HepG2 (cell line): ENCODE results near the gene CD276. TPM values are rescaled to one million over a fixed set of nuclear protein-coding genes. Genes with fewer than 3 reads are reported as not detected.

Experiments
- ATAC-seq: fragments of 200-7000 bp; cut with Tn5 transposase; 3 replicates; pipeline ENCODE4 v1.9.1; 2020; ENCODE audit warnings: mild to moderate bottlenecking, moderate library complexity
- BruUV-seq: library from RNA; stranded (reverse); fragments of 400-500 nt; replicated peaks from 2 replicates; lab custom pipeline; 2021; lab: Mats Ljungman, UMichigan
- CTCF ChIA-PET: fragments of 300-600 bp; formaldehyde crosslinking; extraction: SDS; loops from one replicate; lab custom pipeline; 2021; ENCODE audit warnings: low total read pairs, inconsistent platforms, low intra/inter-chr PET ratio; lab: Yijun Ruan, JAX
- POLR2A ChIA-PET: fragments of 350-600 bp; sonication (Branson Sonifier 250); formaldehyde crosslinking; loops from one replicate; lab custom pipeline; 2020; ENCODE audit warnings: antibody characterized with exemption, inconsistent platforms; lab: Yijun Ruan, JAX
- DNase-seq: peaks from one replicate; pipeline ENCODE4 v3.0.0-alpha.2; 2015; ENCODE audit warnings: low spot score
- FAIRE-seq: peaks from 3 replicates; lab custom pipeline; 2011; peaks lifted over from hg19 to GRCh38; lab: Jason Lieb, UNC
- H2AFZ ChIP-seq: one replicate; pipeline ENCODE4 v1.6.1; 2011; ENCODE audit warnings: low read length, inconsistent platforms
- H3K27ac ChIP-seq: fragments of 300-600 bp; 3 replicates; pipeline ENCODE4 v1.8.0; 2011; ENCODE audit warnings: mixed run types, mild to moderate bottlenecking, mixed read lengths, low read length, inconsistent platforms; ENCODE audit not compliant: insufficient read depth; ENCODE audit errors: extremely low read length
- H3K27me3 ChIP-seq, 2 experiments: fragments of 200-600 bp in 1 of 2; 2 replicates in 1 of 2; 3 replicates in 1 of 2; pipeline versions ENCODE4 v1.6.0 to v1.8.0; 2011; ENCODE audit warnings: low read length in 2 of 2, mild to moderate bottlenecking in 2 of 2, moderate library complexity in 2 of 2, inconsistent platforms in 1 of 2; ENCODE audit not compliant: insufficient read depth in 2 of 2, control insufficient read depth in 1 of 2
- H3K36me3 ChIP-seq, 2 experiments: fragments of 200-600 bp in 1 of 2; replicated peaks in 1 of 2; 2 replicates in 1 of 2; 3 replicates in 1 of 2; pipeline versions ENCODE4 v1.5.1 to v1.8.0; 2011; ENCODE audit warnings: low read length in 2 of 2, inconsistent platforms in 1 of 2; ENCODE audit not compliant: insufficient read depth in 2 of 2, control insufficient read depth in 1 of 2
- H3K4me1 ChIP-seq: 2 replicates; pipeline ENCODE4 v1.5.1; 2012; ENCODE audit warnings: low read length, inconsistent platforms; ENCODE audit not compliant: insufficient read depth
- H3K4me2 ChIP-seq: 2 replicates; pipeline ENCODE4 v1.6.0; 2011; ENCODE audit warnings: low read depth, low read length, inconsistent platforms
- H3K4me3 ChIP-seq, 3 experiments: fragments of 200-600 bp in 1 of 3; sonication (generic), shearing (Covaris generic) in 1 of 3; replicated peaks in 1 of 3; 2 replicates each; pipeline ENCODE4 v1.5.1; 2011 to 2016; ENCODE audit warnings: low read length in 3 of 3, inconsistent platforms in 2 of 3, low read depth in 2 of 3, mild to moderate bottlenecking in 2 of 3, control low read depth in 1 of 3, mixed read lengths in 1 of 3; ENCODE audit not compliant: insufficient read depth in 1 of 3
- H3K79me2 ChIP-seq: one replicate; pipeline ENCODE4 v1.6.1; 2011; ENCODE audit warnings: low read length, inconsistent platforms; ENCODE audit not compliant: insufficient read depth
- H3K9ac ChIP-seq: 2 replicates; pipeline ENCODE4 v1.6.0; 2011; ENCODE audit warnings: mild to moderate bottlenecking, low read depth, low read length, inconsistent platforms; ENCODE audit not compliant: insufficient read depth
- H3K9me3 ChIP-seq: 2 replicates; pipeline ENCODE4 v1.5.1; 2012; ENCODE audit warnings: mild to moderate bottlenecking, low read length
- H4K20me1 ChIP-seq: 2 replicates; pipeline ENCODE4 v1.6.0; 2011; ENCODE audit warnings: inconsistent platforms, mild to moderate bottlenecking, low read length, moderate library complexity; ENCODE audit not compliant: insufficient read depth
- HNRNPL ChIP-seq: fragments of 200-400 bp; formaldehyde crosslinking; IDR thresholded peaks from 2 replicates; pipeline ENCODE4 v1.6.1; 2017; ENCODE audit warnings: mild to moderate bottlenecking, low read depth, low read length
- MAFF ChIP-seq: IDR thresholded peaks from 2 replicates; pipeline ENCODE4 v1.6.1; 2011; ENCODE audit warnings: low read depth, low read length, improper control_type of control experiment
- MAFK ChIP-seq, 2 experiments: IDR thresholded peaks in 1 of 2; conservative IDR thresholded peaks in 1 of 2; 2 replicates each; pipeline ENCODE4 v1.6.1; 2011; ENCODE audit warnings: improper control_type of control experiment in 2 of 2, low read length in 2 of 2
- MIXL1 ChIP-seq: IDR thresholded peaks from 2 replicates; pipeline ENCODE4 v1.6.1; 2016
- NFE2L2 ChIP-seq: fragments of 150-350 bp; IDR thresholded peaks from 2 replicates; pipeline ENCODE4 v1.6.1; 2014; ENCODE audit warnings: low read length
- RBAK ChIP-seq: sonication (generic); formaldehyde crosslinking; IDR thresholded peaks from 2 replicates; pipeline ENCODE4 v1.5.1; 2020; ENCODE audit warnings: mild to moderate bottlenecking, missing genetic modification reagents
- RELA ChIP-seq: sonication (generic); formaldehyde crosslinking; IDR thresholded peaks from 2 replicates; pipeline ENCODE4 v1.4.0; 2020; ENCODE audit warnings: missing genetic modification reagents
- ZNF335 ChIP-seq: sonication (generic); formaldehyde crosslinking; IDR thresholded peaks from 2 replicates; pipeline ENCODE4 v1.4.0; 2020; ENCODE audit warnings: missing genetic modification reagents
- WGBS: methylation state at CpG from one replicate; pipeline ENCODE4 v1.1.6; 2017; ENCODE audit warnings: low lambda C conversion rate; 5-methylcytosine and 5-hydroxymethylcytosine counted together
- in situ Hi-C: cut with HindIII; loops from 2 replicates; pipeline ENCODE4 v1.10.0; 2017; ENCODE audit warnings: low pct_unique_long_range_greater_than_20kb; ENCODE audit not compliant: extremely low pct_ligation_motif_present
- intact Hi-C: fragments of 100-400 bp; cut with micrococcal nuclease; formaldehyde crosslinking; loops from one replicate; pipeline ENCODE4 v1.10.0; 2022; ENCODE audit not compliant: unreplicated experiment
- polyA plus RNA-seq, 8 experiments: library from polyadenylated mRNA; depleted of rRNA in 3 of 8; stranded (reverse) in 7 of 8; unstranded in 1 of 8; fragments of >200 nt; fragmentation: Illumina TruSeq in 4 of 8; extraction: Trizol in 4 of 8; gene quantifications; 2 replicates each; pipeline versions ENCODE4 v1.2.1 to v1.2.3, GENCODE V29; 2011 to 2016; ENCODE audit warnings: low read depth in 4 of 8, missing spikeins in 1 of 8, mixed read lengths in 1 of 8; ENCODE audit not compliant: insufficient read depth in 1 of 8
- total RNA-seq, 5 experiments: library from RNA; depleted of rRNA; stranded (reverse); fragments of >200 nt; fragmentation: Illumina TruSeq; extraction: Trizol; gene quantifications; 2 replicates each; pipeline ENCODE4 v1.2.3, GENCODE V29; 2016; ENCODE audit warnings: low read depth in 1 of 5
- TF ChIP-seq, protein P1 (sequence below): sonication (generic); formaldehyde crosslinking; IDR thresholded peaks from 2 replicates; pipeline ENCODE4 v1.8.0; 2022; ENCODE audit warnings: missing genetic modification reagents, mild to moderate bottlenecking, moderate library complexity, borderline replicate concordance
- TF ChIP-seq, protein P2 (sequence below): sonication (generic); formaldehyde crosslinking; IDR thresholded peaks from 2 replicates; pipeline ENCODE4 v1.5.1; 2020; ENCODE audit warnings: missing genetic modification reagents, mild to moderate bottlenecking, borderline replicate concordance

CD276 gene
- total and polyA plus RNA-seq, 2 of the 13 experiments (the other 11 are each of a cell fraction or from before 2014, with no cell fraction given) = 24.6 to 55.2 TPM

DNA sequence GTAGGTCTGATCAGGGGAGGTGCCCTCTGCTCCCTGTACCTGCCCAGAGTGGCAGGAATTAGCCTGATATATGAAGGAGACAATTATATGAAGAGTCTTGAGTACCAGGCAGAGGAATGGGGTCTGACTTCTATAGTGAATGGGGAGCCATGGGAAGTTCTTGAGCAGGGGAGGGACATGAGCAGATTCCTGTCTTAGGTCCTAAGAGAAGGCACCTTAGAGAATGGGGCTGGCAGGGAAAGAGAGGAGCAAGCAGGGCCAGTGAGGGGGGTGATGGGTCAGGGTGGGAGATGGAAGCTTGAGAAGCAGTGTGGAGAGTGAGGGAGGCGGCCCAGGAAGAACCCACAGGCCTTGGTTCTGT, 12.4 kb downstream of the CD276 start (continued):
- TF ChIP-seq, protein P1, sequence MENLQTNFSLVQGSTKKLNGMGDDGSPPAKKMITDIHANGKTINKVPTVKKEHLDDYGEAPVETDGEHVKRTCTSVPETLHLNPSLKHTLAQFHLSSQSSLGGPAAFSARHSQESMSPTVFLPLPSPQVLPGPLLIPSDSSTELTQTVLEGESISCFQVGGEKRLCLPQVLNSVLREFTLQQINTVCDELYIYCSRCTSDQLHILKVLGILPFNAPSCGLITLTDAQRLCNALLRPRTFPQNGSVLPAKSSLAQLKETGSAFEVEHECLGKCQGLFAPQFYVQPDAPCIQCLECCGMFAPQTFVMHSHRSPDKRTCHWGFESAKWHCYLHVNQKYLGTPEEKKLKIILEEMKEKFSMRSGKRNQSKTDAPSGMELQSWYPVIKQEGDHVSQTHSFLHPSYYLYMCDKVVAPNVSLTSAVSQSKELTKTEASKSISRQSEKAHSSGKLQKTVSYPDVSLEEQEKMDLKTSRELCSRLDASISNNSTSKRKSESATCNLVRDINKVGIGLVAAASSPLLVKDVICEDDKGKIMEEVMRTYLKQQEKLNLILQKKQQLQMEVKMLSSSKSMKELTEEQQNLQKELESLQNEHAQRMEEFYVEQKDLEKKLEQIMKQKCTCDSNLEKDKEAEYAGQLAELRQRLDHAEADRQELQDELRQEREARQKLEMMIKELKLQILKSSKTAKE (CRISPR knock-in tag) = no peak
- TF ChIP-seq MIXL1 (no peak), ZNF335 (CRISPR knock-in tag) (no peak), NFE2L2 (no peak), HNRNPL (no peak), RBAK (no peak)
- TF ChIP-seq, protein P2, sequence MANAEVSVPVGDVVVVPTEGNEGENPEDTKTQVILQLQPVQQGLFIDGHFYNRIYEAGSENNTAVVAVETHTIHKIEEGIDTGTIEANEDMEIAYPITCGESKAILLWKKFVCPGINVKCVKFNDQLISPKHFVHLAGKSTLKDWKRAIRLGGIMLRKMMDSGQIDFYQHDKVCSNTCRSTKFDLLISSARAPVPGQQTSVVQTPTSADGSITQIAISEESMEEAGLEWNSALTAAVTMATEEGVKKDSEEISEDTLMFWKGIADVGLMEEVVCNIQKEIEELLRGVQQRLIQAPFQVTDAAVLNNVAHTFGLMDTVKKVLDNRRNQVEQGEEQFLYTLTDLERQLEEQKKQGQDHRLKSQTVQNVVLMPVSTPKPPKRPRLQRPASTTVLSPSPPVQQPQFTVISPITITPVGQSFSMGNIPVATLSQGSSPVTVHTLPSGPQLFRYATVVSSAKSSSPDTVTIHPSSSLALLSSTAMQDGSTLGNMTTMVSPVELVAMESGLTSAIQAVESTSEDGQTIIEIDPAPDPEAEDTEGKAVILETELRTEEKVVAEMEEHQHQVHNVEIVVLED (CRISPR knock-in tag) = no peak

DNA sequence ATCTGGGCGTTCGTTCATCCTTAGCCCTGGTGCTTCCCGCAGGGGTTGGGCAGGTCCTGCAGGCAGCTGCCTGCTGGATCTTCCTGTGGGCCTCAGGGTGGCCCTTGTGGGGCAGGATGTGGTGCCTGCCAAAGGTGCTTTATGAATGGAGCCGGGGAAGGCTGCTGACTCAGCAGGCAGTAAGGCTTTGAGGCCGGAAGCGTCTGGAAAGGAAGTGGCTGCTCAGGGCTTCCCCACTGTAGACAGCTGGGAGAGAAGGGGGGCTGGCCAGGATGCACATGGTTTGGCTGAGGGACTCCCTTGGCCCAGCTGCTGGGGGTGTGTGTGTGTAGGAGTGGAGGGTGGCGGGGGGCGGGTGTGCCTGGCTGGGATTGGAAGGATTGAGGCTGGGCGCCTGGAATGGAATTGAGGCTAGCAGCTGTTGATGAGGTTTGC, 12.9 kb downstream of the CD276 start:
- FAIRE-seq = no peak
- no peak for DNase-seq
- no TSS peak for BruUV-seq
- H3K36me3 ChIP-seq = peaks cover 3 to 9% of the 10 kb centered on the region in 2 experiments; a peak in 3 of 5 replicates
- no peak overlapping the region for H2AFZ ChIP-seq
- TF ChIP-seq MAFK (conservative IDR thresholded peaks at IDR 0.05 in 1 of 2, IDR thresholded peaks at IDR 0.05 in 1 of 2; ENCODE audit: low read length in 2 of 2) = peak; percentile 81 to 90
- TF ChIP-seq MAFF = peak; percentile 81
- no peak for TF ChIP-seq RELA
- H3K27ac ChIP-seq = no peak overlapping the region
- in situ Hi-C loops = loop anchor here (5.0 kb wide), 1 partner anchor 135 kb away; no protein-coding TSS in a partner anchor
- no peak overlapping the region for H3K4me3 ChIP-seq
- 93% methylated on average over 9 of the region's 9 CpGs for WGBS
- ChIA-PET POLR2A (no interaction called here), CTCF (no interaction called here)
- H3K79me2 ChIP-seq = peaks cover 29% of the 10 kb centered on the region
- no peak for ATAC-seq
- no peak overlapping the region for H3K4me2 ChIP-seq
- H3K4me1 ChIP-seq = peaks cover 22% of the 10 kb centered on the region
- H4K20me1 ChIP-seq = peaks cover 15% of the 10 kb centered on the region; the same call in 1 of the 2 replicates
- no peaks in the 10 kb centered on the region for H3K27me3 ChIP-seq
- H3K9me3 ChIP-seq = no peaks in the 10 kb centered on the region
- intact Hi-C loops = no loop called here
- no peak overlapping the region for H3K9ac ChIP-seq
